ENCODE data around the gene CTBP2. TPM values are rescaled to one million over a fixed set of nuclear protein-coding genes. Genes with fewer than 3 reads are reported as not detected.

The CTBP2 gene
- total RNA-seq, 1 donor from 2014 or later, result 73.0 TPM

- H3K9me3 ChIP-seq, result no peaks in the 10 kb centered on the region
- DNase-seq, result no peak
- no peak overlapping the region for H3K27ac ChIP-seq
- H3K36me3 ChIP-seq, result peaks cover 28% of the 10 kb centered on the region
- intact Hi-C loops (cut with DNase I), result no loop called here
- H3K4me3 ChIP-seq, result no peak overlapping the region
- peaks cover 28% of the 10 kb centered on the region for H3K4me1 ChIP-seq
- no peak for TF ChIP-seq CTCF (IDR thresholded peaks at IDR 0.05)
- peak; percentile 37 to 43 for ATAC-seq
- H3K27me3 ChIP-seq (ENCODE audit: low read depth), result no peaks in the 10 kb centered on the region
These were observed 130.7 kb downstream of the CTBP2 start for GRCh38 chr10:125029584-125030242.

GRCh38 chr10:125027871-125028869, 132.2 kb downstream of the CTBP2 start:
- Histone ChIP-seq H3K4me1 (peaks cover 44% of the 10 kb centered on the region), H3K27me3 (ENCODE audit: low read depth) (no peaks in the 10 kb centered on the region), H3K36me3 (peaks cover 40% of the 10 kb centered on the region), H3K9me3 (no peaks in the 10 kb centered on the region), H3K4me3 (no peak overlapping the region), H3K27ac (no peak overlapping the region)
- DNase-seq (no peak), ATAC-seq (no peak)
- no peak for TF ChIP-seq CTCF (IDR thresholded peaks at IDR 0.05)
- intact Hi-C loops (cut with DNase I), result no loop called here

GRCh38 chr10:125026974-125027735, 133.2 kb downstream of the CTBP2 start:
- intact Hi-C loops (cut with DNase I), result no loop called here
- ATAC-seq (no peak), DNase-seq (no peak)
- no peaks in the 10 kb centered on the region for H3K9me3 ChIP-seq
- no peak for TF ChIP-seq CTCF (IDR thresholded peaks at IDR 0.05)
- peaks cover 44% of the 10 kb centered on the region for H3K36me3 ChIP-seq
- H3K27ac ChIP-seq, result no peak overlapping the region
- peaks cover 51% of the 10 kb centered on the region for H3K4me1 ChIP-seq
- no peak overlapping the region for H3K4me3 ChIP-seq
- H3K27me3 ChIP-seq (ENCODE audit: low read depth), result no peaks in the 10 kb centered on the region

GRCh38 chr10:125026036-125026931, 134.1 kb downstream of the CTBP2 start:
- peaks cover 44% of the 10 kb centered on the region for H3K36me3 ChIP-seq
- intact Hi-C loops (cut with DNase I), result no loop called here
- no peak overlapping the region for H3K27ac ChIP-seq
- H3K4me3 ChIP-seq, result no peak overlapping the region
- peaks cover 51% of the 10 kb centered on the region for H3K4me1 ChIP-seq
- TF ChIP-seq CTCF (IDR thresholded peaks at IDR 0.05), result no peak
- DNase-seq, result peak; percentile 18
- no peaks in the 10 kb centered on the region for H3K9me3 ChIP-seq
- no peak for ATAC-seq
- H3K27me3 ChIP-seq (ENCODE audit: low read depth), result no peaks in the 10 kb centered on the region

Measured in lower lobe of right lung (tissue), 2 donors.